Astrocyte of the hippocampus (primary cell): Measurements from ENCODE around the gene ACSM6.
"Not testable (repeated sequence)": the region's sequence is repeated elsewhere in the genome, so short reads cannot be mapped to it uniquely, and the experiment has no call there.

ENCODE experiments used
- DNase-seq: peaks from one replicate; pipeline ENCODE4 v3.0.0; 2011; ENCODE audit warnings: low read depth, low spot score

The ACSM6 gene

GRCh38 chr10:95193944-95194343, at the start of gene ACSM6:
Gene ACSM6, plus strand, starts transcription at chr10:95194238. Its CDS starts 248 bp downstream, at chr10:95194486.
- no peak for DNase-seq

GRCh38 chr10:95168694-95169093, 25.3 kb upstream of the ACSM6 start:
- no peak for DNase-seq

DNA sequence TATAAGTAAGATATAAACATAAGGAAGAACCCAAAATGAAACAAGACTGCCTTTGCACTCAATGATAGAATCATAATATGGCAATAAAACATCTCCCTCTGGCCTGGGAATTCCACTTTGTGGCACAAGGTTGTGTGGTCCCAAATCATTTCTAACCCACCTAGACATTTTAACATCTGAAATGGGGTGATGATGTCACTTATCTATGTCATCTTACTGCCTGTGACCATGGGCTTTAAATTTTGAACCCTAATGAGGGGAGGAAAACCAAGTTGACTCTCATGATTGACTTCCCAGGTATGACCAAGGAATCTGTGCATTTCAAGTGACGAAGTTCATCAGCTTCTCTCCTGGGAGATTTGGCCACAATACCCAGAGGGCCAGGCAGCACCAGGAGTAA, 24.5 kb upstream of the ACSM6 start:
- DNase-seq: no peak

GRCh38 chr10:95170790-95171189, 23.2 kb upstream of the ACSM6 start:
- DNase-seq: no peak

DNA sequence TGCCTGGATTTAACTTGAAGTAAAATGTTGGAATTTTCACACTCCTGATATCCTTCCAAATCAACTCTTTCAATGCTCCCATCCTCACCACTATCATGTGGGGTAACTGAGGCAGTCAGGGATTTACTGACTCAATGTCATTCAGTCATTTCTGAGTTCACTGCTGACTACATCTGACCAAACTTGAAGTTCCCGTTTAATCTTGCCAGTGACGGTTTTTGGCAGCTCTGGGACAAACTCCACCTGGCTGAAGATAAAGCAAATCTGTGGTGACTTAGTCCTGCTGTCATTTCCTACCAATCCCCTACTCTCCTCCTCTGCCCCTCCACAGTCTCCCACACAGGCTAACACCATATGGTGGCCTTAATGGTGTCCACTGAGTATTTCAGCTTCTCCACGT, 22.7 kb upstream of the ACSM6 start:
- DNase-seq: no peak

DNA sequence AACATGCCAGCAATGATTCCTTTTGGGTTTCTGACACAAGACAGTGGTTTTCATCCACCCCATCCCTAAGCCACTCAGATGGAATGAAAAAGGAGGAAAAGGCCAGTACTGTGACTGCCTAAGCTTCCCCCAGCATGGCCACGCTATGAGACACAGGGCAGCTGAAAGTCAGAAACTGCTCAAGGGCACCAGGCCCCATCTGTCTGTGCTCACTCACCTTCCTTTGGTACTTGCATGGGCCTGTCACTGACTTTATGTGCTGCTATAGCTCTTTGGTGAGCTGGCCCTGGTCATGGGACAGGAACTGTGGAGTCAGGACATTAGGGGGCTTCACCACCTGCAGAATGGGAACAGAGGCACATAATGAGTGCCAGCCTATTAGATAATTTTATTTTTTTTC, 21.2 kb upstream of the ACSM6 start:
- no peak for DNase-seq

- DNase-seq: no peak
These were observed 17.9 kb upstream of the ACSM6 start for GRCh38 chr10:95176101-95176500.

DNA sequence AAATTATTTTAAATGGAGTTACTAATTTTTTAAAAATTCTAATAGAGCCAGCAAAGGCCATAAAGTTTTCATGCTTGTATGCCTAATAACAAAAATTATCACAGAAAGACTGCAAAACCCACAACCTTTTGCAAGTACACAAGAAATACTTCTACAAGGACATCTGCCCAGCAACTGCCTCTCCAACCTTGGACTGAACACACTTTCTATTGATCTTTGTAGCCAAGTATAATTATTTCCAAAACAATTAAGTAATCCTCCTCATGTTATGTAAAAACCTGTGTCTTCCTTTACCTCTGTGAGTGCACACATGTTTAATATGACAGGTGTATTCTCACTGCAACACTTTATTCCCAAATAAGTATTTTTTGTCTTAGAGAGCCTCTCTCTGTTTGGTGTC, 16.6 kb upstream of the ACSM6 start:
- no peak for DNase-seq

DNA sequence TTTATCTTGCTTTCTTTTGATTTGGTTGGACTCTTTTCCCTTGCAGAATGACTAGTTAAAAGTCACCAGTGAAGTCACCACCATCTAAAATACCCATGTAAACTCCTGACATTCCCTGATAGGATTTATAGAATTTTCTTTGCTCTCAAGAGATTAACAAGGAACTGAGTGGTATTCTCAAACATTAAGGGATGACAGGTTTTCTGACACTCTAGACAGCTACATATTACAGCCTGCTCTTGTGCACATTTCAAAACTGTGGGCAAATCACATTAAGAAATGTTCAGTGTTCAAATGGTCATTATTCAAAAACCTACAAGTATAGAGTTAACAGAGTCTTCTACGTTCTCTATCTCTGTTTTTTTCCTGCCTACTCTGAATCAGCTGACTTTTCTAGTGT, 15.8 kb upstream of the ACSM6 start:
- no peak for DNase-seq

DNA sequence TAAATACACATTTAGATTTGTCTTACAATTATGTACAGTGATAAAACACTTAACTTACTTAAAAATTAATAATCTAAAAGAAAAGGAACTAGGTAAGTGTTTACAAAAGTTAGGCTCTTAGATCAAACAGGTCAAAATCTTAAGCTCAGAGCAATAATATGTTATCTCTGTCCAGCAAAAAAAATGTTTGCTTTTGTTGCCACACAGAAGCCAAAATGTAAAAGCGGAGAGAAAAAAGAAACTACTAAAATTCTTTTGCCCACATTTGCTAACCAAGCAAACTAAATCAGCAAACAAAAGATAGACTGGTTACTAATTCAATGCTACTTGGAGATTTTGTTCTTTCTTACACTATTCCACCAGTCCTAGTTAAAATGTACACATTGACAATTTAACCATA, 15.2 kb upstream of the ACSM6 start:
- DNase-seq: no peak

DNA sequence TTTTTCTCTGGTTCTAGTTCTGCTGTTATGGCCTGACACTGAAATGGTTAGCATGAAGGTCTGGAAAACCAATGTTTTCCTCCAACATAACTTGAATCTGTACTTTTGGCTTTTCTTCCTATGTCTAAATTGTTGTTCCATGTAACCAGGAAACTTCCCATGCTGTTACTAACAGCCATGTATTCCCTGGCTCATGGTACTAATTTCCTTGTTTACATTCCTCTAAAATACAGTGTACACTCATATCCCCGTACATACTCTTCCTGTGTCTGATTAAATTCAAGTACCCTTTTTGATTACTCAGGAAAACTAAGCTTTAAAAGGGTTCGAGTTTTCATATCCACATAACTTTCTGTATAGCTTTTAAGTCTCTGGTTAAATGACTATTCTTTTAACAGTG, 12.3 kb upstream of the ACSM6 start:
- no peak for DNase-seq

DNA sequence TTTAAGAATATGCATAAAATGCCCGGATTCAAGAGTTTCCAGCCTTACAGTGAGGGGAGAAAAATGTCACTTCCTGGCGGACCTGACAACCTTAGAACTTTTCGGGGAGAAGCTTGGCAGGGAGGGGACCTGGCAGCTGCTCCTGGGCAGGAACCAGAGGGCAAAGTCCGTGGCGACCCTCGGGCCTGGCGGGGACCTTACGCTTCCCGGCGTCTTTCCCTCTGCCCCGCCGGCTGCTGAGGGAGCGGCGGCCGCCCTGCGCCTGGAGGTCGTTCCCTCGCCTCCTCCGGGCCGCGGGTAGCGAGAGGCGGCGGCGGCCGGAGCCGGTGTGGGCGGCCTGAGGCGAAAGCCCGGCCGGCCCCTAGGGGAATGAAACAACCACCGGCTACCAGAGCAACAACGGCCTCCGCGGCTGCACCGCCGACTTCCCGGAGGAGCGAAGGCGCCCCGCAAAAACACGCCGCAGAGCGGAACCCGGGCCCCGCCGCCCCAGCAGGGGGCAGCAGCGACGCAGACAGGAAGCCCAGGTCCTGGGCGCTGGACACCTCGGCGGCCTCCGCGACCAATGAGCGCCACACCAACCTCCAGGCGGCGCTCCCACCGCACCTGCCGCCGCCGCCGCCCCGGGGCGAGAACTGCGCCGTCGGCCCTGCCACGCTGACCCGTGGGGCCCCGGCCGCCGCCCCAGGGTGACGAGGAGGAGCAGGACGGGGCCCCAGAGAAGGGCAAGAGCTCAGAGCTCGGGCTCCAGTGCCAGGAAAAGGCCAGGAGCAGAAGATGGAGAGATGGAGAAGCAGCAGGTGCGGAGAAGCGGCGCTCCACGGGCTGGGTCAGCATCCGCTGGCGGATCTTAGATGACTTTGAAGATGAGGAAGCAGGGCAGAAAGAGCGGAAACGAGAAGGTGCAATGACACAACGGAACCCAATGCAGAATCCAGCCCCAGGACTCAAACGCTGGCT, 10.5 kb upstream of the ACSM6 start:
- DNase-seq: peak; percentile 95

DNA sequence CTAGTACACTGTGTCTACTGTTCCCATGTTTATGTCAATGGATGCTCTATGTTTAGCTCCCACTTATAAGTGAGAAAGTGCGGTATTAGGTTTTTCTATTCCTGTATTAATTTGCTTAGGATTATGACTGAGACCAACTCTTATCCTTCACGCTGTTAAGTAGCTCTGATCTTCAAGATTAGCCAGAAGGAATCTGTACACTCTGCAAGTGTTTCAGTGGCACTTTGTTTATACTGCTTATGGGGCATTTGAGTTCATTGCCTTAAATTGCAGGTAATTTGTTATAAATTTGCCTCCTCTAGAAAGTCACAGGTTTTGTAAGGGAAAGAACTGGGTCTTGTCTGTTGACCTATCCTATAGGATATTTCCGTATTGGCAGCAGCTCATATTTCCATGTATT, 6.4 kb upstream of the ACSM6 start:
- no peak for DNase-seq

GRCh38 chr10:95188593-95188992, 5.4 kb upstream of the ACSM6 start:
- DNase-seq: no peak

DNA sequence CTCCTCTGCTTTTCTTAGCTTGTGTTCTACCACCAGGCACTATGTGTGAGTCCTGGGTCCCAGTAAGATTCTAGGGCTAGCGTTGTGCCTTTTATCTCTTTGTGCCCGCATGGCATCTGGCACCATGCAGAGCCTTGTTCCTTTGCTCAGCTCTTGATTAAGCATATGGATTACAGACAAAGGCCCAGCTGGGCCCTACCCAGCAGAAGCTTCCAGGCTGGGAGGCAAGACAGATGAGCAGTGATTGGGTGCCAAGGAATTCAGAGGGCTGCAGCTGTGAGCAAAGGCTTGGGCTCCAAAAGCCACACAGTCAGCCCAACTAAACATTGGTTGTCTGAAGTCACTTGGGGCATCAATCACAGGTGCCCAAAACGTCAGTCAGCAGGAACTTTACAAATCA, 2.0 kb downstream of the ACSM6 start:
- DNase-seq: no peak

DNA sequence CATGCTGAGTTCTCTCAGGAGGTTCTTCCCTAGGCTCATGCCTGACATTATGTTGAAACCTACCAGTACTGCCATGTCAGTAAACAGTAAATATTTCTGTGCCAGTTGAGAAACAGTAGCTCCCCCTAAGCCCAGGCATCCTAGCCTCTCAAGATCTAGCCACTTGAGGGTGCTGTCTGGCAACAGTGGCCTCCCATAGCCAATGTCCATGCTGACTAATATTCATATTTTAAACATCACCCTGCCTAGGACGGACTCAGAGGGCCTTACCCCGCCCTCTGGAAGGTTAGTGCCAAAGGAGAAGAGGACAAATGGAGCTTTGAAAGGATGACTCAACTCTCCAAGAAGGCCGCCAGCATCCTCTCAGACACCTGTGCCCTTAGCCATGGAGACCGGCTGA, 7.7 kb downstream of the ACSM6 start:
- DNase-seq: no peak

- not testable (repeated sequence) for DNase-seq
These were observed 8.8 kb downstream of the ACSM6 start for GRCh38 chr10:95202865-95203264.

- no peak for DNase-seq
These were observed 14.8 kb downstream of the ACSM6 start for GRCh38 chr10:95208702-95209391.

DNA sequence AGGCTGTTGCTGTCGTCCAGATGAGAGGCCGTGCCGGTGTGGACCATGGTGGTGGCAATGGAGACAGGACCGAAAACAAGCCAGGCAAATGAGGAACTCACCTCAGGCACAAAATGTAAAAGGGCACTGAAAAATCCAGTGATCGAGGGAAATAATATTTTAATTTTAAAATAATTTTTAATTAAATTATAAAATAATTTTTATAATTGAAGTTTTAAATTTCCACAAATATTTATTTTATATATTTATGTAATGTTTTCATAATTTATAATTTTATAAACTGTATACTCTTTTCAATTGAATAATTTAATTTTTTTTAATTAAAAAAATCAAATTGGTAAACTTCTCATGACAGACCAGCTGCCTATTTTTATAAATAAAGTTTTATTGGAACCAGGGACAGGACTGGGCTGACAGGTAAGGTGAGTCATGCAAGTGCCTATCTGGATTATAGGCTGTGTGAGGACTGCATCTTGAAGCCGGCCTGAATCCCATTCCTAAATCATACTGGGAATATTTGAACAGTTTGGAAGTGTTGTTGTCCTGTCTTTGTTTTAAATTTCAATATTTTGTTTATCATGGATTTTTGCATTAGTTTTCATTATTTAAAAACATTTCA, 15.6 kb downstream of the ACSM6 start:
- no peak for DNase-seq

- DNase-seq: peak; percentile 46
These were observed 17.7 kb downstream of the ACSM6 start for GRCh38 chr10:95211606-95212279.

- peak; percentile 53 for DNase-seq
These were observed 20.3 kb downstream of the ACSM6 start for GRCh38 chr10:95214369-95214768.

DNA sequence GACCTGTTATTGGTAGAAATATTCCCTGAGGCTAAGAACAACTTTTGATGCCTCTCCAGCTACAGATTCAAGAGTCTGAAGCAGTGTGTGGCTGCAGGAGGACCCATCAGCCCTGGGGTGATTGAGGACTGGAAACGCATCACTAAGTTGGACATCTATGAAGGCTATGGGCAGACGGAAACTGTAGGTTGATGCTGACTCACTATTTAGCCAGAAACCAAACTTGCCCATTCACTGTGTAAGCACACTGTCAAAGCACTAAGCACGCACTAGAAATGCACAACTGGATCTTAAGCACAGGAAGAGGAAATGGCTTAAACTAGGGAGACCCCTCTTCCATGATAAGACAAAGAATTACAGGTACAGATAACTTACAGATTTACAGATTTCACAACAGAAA, 20.8 kb downstream of the ACSM6 start:
- peak; percentile 46 for DNase-seq
